DMS79 treated with DMSO at 0.1 percent for 48 hours (cell line): ENCODE results near the gene DNAJB8.

ENCODE experiments used
- DNase-seq: peaks from one replicate; lab custom pipeline; 2025; lab: John Stamatoyannopoulos, UW

DNAJB8 gene

DNA sequence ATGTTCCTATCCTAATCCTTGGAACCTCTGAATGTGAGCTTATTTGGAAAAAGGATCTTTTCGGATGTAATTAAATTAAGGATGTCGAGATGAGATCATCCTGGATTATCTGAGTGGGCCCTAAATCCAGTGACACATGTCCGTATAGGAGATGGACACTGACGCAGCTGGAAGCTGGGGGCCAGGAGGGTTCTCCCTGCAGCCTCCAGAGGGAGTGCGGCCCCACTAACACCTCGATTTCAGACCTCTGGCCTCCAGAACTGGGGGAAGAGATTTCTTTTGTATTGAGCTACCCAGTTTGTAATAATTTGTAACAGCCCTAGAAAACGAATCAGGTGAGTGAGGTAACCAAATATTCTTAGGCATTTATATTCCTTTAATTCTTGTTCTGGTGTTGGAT is 2.5 kb downstream of the DNAJB8 start:
- DNase-seq: no peak

DNA sequence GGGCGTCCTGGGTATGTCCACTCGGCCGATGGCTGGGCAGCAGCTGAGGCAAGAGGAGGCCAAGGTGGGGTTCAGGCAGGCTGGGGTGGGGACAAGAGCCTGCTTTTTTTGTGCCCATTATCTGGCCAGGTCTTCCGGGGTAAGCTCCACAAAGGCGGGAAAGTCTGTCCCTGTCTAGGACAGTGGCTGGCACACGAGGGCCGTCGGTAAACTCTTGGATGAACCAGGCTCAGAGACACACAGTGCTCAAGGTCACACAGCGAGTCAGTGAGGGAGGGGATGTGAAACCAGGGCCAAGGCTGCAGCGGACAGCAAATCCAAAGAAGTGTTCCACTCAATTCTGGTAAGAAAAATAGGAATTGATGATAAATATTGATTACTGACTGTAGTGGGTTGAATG is 2.9 kb downstream of the DNAJB8 start:
- no peak for DNase-seq

DNA sequence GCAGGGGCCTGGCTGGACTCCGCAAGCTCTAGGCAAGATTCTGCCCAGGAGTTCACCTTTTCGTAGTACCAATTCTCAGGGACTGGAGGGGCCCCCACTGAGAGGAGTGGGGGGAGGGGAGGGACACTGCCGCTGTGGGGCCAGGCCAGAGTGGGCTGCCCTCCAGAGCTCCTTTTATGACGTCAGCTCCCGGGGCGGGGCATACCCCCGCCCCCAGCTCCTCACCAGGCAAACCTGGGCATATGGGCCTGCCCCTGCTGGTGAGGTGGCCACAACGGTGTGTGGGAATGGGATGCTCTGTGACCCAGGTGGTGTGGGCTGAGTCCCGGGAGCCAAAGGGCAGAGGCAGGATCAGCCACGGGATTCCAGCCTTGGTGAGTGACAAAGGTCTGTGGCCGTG is 3.3 kb downstream of the DNAJB8 start:
- DNase-seq: no peak

DNA sequence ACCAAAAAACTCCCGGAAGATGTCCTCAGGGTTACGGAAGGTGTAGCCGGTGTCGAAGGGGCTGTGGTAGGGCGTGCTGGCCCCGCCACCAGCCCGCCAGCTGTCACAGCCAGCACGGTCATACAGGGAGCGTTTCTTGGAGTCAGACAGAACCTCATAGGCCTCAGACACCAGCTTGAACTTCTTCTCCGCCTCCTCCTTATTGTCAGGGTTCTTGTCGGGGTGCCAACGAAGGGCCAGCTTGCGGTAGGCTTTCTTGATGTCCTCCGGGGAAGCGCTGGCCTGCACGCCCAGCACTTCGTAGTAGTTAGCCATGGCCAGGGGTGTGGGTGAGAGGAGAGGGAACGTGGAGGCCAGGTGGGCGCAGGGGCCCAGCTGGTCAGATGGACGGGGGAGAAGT is 3.8 kb downstream of the DNAJB8 start:
- no peak for DNase-seq

DNA sequence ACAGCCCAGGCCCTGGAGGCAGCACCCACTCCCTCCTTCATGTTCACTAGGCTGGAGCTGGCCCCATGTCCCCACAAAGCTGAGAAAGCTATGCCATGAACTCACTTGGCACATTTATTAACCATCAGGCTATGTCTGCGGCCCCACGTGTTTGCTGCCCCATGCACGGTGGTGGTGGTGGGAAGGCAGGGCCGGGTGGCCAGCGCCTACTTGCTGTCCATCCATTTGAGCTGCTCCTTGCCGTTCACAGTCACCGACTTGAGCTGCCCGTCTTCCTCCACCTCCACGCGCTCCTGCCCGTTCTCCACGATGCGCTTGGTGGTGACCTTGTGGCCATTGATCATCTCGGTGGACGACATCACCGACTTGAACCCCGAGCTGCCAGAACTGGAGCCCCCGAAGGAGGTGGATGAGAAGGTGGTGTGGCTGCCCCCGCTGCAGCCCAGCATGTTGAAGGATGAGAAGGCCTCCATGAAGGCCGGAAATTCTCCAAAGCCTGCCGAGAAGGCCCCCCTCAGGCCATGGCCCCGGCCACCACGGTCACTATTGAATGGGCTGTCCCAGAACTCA is 4.3 kb downstream of the DNAJB8 start:
- no peak for DNase-seq

DNA sequence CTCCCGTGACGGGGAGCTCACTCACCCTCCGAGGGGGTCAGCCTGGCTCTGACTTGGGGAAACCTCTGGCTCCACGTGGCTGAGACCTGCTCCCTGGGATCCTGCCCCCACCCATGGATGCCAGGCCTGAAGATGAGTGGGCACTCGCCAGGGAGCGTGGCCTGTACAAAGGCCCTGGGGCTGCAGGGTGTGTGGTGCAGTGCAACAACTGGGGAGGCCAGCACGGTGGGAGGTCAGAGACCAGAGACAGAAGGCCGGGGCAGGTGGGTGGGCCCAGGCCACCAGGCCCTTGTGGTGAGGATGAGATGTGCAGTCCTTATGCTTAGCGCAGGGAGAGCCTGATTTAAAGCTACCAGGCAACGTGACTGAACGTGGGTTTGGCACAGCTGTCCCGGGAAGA is 5.0 kb downstream of the DNAJB8 start:
- no peak for DNase-seq

DNA sequence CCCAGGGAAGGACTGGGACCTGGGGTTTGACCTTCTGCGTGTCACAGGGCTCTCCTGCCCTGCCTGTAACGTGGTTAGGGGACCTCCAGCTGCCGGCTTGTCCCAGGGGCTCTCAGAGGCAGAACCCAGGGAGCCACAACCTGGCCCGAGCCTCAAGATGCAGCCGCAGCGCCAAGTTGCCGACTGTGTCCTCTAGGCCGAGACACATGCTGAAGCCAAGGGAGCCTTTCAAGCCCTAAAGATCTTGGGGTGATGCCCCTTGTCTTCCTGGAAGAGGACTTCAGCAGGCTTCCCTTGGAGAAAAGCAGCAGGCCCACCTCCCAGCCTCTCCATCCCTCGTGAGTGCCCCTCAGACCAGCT is 7.2 kb downstream of the DNAJB8 start:
- no peak for DNase-seq

DNA sequence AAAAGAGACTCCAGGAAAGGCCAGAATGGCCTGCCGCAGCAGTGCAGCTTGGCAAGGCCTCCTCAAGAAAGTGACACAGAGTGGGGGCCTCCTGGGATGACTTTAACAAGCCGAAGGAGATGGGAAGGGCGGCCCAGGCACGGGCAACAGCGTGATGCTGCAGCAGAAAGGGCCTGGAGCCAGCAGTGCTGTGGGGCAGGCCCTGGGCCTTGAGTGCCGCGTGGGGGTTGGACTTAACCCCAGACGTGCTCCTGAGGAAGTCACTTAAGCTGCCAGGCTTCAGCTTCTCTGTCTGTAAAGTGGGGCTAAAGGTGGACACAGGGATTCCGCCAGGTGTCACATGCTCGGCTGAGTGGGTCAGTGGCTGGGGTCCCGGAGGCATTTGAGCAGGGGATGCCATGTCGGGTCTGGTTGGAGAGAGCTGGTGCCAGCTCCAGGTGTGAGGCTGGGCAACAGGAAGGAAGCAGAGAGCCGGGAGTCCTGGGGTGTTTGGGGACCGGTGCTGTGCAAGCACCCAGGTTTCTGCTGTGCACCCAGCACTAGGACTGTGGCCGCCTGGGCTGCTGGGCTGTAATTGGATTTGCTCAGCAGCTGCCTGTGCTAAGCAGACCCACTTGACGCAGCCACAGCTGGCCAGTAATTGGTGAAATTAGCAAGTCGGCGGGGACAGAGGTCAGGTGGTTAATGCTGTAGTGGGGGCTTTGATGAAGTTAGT is 7.8 kb downstream of the DNAJB8 start:
- no peak for DNase-seq

DNA sequence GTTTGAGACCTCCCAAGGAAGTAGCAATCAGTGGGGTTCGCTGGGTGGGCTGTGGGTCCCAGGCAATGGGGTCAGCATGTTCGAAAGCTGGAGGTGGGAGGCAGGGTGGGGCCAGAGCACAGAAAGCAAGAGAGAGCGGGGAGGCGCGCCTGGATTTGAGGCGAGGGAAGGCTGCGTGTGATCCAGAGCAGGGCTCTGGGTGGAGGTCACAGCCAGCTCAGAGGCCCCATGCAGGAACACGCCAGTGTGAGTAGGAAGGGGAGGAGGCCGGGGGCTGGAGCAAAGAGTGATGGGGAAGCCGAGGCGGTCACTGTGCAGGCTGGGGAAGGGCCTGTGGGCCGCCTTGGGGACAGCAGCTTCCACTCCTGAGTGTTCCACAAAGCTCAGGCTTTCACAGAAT is 8.8 kb downstream of the DNAJB8 start:
- DNase-seq: no peak

DNA sequence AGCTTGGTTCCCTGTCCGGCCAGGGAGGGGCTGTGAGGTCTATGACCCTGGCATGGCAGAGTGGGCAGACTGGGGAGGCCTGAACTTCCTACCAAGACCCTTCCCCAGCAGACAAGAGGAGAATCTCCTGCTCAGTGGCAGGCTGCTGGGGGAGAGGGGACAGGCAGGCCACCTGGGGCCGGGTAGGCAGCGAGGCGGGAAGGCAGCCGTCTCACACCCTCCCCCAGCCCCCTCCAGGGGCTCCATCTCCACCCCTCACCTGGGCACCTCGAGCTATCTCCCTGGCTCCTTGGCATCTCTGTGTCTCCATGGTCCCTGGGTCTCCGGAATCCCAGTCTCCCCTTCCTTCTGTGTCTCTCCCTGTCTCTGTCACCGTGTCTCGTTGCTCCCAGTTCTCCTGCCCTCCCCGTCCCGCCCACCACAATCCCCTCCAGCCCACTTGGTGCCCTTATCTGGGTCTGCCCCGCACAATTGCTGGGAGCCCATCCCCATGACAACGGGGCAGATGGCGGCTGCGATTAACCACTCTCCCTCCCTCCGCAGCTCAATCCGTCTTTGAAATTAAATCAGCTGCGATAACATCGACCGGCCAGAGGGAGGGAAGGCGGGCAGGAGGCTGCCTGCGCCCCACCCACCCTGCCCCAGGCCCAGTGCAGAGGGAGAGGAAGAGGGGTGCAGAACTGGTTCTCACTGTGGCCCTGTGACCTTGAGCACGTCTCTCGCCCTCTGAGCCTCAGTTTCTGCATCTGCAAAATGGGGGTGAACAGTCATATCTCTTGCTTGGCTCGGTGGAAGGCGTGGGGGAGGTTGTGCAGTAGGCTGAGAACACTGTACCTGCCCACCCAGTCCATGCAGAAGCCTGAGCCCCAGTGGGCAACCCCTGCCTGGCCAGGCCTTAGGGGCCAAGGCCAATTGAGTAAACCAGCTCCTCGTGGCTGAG is 9.6 kb downstream of the DNAJB8 start:
- DNase-seq: no peak

DNA sequence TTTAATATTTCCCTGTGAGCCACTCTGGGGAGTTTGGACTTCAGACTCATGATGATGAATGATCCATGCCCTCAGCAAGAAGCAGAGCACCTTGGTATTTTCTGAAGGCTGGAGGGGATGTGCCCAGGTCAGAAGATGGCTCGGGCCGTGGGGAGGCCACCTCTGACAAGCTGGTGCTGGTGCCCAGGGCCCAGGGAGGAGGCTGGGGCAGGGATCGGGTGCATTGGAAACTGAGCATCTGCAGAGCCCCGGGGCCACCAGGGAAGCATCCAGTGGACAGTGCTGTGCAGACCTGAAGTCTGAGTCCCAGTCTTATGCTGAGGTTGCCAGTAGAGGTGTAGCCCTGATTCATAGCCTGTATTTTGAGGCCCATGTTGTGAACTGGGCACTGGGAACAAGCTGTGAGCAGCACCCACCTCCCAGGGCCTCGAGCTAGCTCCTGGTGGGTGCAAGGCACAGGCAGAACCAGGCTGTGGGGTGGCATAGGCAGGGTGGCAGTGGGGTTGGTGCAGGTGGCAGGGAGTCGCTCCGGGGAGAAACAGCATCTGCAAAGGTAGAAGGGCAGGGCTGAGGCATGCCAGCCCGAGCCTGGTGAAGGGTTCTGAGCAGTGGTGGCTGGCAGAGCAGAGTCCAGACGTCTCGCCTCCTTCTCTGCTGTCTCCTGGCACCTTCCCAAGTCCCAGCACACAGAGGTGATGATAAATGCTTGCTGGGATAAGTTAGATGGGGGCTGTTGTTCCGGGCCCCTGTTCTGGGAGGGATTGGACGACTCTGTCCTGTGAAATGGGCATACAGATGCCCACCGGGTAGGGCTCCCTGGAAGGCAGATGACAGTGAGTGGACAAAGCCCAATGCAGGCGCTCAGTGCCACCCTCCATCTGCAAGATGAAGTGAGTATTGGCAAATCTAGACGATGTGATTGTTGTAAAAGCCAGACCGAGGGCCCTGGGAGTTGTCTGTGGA is 10.6 kb downstream of the DNAJB8 start:
- DNase-seq: no peak

DNA sequence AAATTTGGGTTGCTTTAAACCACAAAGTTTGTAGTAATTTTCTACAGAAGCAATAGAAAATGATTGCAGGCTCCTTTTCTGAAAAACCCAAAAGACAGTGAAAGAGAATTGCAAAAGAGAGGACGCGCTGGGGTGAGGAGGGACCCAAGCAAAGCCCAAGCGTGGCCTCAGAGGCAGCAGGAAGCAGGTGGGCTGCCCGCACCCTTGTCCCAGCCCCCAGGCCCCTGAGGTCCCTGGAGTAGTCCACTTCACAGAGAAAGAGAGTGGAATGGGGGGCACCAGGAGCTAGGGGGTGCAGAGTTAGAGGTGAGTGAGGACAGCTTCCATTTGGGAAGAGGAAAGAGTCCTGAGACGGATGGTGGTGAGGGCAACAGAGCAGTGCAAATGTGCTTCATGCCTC is 11.6 kb downstream of the DNAJB8 start:
- no peak for DNase-seq

DNA sequence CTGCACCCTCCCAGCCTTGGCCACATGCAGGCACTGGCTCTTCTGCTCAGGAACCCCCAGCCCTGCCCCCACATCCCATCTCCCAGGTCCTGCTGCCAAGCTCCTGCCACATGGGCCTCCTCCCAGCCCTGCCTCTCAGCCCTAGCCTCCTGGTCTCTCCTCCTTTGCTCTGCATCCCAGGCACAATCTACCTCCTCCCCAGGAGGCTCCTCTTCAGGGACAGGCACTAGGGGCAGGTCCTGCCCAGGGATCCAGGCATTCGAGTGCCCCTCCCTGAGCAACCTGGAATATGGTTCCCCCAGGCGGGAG is 12.4 kb downstream of the DNAJB8 start:
- no peak for DNase-seq

DNA sequence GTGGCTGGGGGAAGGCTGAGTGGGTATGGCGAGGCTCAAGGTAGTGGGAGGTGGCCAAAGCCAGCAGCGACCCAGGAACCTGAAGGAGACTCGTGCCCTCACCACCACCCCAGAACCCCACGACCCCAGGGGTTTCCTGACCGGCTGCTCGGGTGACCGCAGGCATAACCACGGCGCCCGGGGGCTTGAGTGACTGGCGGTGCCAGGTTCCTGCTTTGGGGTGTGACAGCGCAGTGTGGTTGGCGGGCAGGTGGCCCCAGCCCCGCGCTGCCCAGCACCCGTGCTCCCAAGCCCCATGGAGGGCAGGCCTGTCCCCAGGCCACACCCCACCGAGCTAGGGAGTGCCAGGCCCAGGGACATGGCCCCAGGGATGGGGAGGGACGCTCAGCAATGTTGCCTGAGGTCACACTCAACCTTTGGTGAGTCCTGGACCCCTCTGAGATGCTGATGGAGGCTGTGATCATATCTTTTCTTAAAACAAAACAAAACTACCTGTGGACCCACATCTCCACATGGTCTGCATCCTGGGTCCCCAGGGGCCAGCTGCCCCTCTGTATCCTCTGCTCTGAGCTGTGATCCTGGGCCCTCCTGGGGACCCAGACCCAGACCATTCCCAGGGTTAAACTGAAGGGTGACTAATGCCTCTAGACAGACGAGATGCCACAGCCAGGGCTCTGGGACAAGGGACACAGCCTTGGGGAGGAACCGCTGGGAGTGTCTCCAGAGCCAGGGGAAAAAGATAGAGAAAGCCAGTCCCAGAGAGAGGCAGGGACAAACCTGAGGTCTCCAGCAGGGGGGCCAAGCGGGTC is 13.0 kb downstream of the DNAJB8 start:
- DNase-seq: no peak

DNA sequence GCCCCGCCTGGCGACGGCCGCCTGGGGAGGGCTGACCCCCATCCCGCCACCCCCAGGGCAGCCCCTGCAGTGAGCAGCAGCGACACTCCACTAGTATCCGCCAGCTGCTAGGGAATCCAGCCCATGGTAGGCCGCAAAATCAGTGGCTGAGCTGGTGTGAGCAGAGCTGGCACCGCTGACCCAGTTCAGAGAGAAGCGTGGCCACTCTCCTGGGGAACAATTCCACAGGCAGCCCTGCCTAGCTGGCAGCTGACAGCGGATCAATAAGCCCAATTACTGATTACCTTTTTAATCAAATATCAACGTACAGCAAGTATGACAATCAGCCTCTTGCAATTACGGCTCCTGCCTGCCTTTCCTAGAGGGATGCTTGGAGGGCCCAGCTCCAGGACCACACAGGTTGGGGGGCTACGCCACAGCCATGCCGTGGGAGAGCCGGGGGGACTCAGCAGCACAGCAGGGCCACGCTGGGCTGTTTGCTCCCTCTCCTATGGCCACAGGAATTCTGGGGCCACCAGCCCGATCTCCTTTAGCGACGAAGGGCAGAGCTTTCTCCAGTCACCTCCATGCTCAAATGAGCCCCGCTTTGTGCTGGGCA is 13.9 kb downstream of the DNAJB8 start:
- no peak for DNase-seq

DNA sequence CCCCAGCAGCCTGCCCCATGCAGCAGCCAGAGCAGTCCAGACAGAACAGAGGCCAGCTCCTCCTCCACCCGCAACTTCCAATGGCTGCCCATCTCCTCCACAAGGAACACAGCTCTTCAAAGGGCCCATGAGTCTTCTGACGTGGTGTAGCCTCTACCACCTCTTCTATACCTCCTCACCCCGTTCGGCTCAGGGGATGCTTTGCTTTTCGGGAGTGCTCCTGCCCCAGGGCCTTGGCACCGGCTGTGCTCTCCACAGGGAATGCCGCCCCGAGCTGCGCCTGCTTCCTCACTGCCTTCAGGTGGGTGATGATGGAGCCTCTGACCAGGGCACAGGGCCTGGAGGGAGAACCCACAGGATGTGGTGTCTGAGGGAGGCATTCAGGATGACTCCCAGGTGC is 14.6 kb downstream of the DNAJB8 start:
- no peak for DNase-seq

DNA sequence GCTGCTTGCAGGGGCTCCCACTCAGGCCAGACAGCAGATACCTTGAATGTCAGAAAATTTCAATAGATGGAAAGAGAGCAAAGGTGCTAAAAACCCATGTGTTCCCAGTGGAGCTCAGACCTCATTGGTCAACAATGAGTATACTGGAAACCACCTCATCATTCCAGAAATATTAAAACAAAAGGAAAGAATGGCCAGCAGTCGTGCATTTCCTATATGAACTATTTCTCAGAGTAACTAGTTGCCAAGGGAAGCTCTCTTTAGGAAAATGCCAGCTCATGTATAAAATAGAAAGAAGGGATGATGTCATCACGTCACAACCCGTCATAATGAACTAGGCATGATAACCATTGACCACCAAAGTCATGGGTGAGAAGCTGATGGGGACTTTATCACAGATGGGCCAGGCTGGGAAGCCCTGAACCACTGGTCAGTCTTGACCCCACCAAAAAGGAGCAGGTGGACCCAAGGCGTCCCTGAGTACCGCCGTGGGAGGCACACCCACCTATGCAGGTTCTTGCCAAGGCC is 17.5 kb downstream of the DNAJB8 start:
- no peak for DNase-seq

DNA sequence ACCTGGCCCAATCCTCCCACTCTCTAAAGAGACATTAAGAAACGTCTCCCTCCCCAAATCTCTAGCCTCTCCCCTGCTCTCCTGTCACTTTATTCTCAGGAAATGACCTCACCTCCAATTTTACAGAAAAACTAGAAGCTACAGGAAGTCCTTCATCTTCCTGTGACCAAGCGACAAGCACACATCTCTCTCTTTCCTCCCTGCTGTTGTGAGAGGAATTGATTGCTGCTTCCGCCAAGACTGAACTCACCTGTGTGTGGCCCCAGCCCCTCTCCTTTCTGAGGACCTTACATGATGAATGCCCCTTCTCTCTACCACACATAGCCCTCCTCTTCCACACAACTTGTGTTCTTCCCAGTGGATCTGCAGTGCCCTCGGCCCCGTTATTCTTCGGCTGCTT is 18.2 kb downstream of the DNAJB8 start:
- DNase-seq: no peak

DNA sequence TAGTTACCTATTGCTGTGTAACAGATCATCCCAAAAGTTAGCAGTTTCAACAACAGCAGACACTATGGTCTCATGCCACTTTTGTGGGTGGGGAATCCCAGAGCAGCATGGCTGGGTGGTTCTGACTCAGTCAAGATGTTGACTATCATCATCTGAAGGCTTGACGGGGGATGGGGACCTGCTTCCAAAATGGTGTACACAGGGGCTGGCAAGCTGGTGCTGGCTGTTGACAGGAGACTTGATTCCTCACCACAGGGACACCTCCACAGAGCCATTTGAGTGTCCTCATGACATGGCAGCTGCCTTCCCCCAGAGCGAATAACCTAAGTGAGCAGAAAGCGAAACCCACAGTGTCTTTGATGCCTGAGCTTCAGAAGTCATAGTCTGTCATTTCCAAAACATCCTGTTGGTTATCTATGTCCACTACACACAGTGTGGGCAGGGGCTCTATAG is 19.1 kb downstream of the DNAJB8 start:
- DNase-seq: no peak

DNA sequence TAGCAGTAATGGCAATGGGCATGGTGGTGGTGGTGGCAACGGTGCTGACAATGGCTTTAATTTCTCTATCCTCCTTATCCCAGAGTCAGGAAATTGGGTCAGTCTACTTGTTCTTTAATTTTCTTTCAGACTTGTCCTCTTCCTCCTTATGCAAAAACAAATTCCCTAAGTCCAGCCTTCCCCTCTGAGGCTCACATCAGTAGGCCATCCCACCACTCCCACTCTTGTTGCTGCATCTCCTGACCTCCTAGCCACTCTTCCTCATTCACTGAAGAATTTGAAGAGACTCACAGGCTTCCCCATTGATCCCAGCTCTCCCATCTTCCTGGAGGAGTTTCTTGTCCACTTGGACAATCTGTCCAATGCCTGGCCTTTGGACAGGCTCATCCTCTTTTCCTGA is 19.9 kb downstream of the DNAJB8 start:
- no peak for DNase-seq

DNA sequence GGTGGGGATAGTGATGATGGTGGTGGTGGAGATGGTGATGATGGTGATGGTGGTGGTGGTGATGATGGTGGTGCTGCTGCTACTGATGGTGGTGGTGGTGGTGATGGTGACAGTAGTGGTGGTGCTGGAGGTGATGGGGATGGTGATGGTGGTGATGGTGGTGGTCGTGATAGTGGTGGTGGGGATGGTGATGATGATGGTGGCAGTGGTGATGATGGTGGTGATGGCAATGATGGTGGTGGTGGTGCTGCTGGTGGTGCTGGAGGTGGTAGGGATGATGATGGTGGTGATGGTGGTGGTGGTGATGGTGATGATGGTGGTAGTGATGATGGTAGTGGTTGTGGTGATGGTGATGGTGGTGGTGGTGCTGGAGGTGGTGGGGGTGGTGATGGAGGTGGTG is 21.3 kb downstream of the DNAJB8 start:
- no peak for DNase-seq
